GM19238 (cell line): ENCODE measurements around the gene CA9.

Experiments
- DNase-seq: peaks from one replicate; pipeline ENCODE4 v3.0.0; 2011; ENCODE audit warnings: low spot score; ENCODE audit not compliant: insufficient read length

Gene CA9

DNA sequence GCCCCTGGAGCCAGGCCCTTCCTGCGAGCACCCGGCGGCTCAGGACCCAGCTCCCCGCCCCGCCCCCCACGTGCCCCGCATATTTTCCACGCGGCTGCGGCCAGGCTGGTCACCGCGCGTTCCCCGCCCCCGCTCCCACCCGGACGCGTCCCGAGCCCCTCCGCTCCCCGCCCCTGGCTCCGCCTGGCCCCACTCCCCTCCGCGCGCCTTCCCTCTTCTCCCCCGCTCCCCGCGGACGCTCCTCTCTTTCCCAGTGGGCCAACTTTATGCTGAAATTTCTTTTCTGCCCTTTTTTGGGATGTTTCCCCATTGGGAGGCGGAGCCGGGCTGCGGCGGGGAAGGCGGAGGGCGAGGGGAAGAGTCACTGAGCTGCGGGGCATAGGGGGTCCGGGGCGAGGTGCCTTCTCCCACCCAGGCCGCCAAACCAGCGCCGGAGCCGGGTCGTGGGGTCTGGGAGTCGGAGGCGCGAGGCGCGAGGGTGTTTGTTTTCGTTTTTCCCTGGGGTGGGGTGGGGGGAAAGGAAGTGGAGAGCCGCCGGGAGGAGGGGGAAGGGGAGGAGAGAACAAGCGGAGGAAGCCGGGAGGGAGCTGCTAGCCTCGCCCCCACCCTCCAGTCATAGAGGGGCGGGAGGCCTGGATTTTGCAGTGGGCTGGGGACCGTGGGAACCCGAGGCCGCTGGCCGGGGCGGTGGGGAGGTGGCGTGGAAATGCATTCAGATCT lies 17.0 kb downstream of the CA9 start:
- DNase-seq: peak; percentile 47

DNA sequence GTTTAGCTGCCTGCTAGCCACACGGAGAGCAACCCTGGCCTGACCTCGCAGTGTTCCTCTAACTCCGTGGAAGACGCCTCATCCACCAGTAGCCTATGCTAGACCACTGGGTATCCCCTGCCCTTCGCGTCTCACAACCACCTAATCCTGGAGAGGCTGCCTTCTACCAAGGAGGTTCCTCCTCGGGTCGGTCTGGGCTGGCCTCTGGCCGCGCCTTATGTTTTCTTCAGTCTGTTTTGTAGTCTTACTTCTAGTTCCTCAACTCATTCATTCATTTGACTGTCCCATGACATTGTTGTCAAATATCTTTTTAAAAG lies 17.6 kb downstream of the CA9 start:
- DNase-seq: no peak

DNA sequence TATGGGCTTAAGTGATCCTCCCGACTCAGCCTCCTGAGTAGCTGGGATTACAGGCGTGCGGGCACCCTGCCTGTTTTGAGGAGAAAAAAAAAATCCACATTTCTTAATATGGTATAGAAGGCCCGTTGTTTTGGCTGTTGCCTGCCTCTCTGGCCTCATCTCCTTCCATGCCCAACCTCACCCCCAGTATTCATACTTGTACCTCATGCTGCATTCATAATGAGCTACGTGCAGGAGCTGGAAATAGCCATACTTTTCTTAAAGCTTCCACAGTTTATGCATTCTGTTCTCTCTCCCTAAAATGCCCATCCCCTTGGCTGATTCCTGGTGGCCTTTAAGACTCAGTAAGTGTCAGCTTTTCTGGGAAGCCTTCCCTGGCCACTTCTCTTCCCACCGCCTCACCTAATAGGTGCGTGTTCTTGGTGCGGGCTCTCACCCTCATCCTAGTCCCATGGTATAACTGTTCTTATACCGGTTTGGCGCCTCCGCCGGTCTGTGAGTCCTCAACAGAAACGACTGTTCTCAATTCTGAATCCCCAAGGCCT lies 18.1 kb downstream of the CA9 start:
- DNase-seq: no peak

DNA sequence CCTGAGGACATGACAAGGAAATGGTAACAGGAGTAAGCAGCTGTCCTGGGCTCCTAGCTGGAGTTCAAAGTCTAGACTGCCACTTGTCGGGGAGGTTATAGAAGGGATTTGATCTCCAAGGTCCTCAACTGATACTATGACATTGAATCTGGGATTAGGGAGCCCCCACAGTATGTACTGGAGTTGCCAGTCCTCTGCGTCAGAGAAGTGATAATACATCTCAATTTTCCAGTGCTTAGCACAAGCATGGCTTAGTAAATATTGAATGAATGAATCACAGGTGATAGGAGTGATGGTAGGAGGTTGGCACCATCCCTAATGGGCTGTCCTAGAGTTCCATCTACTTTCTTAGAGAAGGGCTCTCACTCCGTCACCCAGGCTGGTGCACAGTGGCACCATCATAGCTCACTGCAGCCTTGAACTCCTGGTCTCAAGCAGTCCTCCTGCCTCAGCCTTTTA lies 22.2 kb downstream of the CA9 start:
- DNase-seq: no peak

DNA sequence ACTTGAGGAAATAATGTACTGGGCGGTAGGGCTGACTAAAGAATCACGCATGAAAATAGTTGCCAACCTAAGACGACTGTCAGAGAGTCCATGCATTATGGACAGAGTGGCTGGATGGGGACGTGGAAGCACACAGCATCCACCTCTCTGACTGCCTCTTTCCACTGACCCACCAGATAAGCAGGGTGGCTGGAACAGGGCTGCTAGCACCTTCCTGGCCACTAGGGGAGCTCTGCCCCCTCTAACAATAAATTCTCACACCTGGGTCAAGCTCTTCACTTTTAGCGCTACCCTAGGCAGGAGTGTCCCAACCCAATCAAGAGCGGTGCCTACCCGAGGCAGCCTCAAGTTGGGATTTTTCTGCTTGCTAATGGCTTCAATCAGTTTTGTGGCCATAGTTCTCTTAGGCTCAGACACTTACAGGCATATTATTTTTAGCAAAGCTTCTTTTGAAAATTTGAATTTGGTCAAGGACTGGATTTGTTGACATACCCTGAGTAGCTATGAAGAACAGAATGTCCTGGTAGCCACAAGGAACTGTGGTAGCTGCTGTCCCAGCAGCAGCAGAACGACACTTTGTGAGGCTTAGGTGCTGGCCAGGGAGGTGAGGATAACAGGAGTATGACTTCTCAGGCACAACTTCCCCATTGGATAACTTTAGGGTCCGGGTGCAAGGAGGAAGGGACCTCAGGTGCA lies 22.9 kb downstream of the CA9 start:
- DNase-seq: peak; percentile 71

DNA sequence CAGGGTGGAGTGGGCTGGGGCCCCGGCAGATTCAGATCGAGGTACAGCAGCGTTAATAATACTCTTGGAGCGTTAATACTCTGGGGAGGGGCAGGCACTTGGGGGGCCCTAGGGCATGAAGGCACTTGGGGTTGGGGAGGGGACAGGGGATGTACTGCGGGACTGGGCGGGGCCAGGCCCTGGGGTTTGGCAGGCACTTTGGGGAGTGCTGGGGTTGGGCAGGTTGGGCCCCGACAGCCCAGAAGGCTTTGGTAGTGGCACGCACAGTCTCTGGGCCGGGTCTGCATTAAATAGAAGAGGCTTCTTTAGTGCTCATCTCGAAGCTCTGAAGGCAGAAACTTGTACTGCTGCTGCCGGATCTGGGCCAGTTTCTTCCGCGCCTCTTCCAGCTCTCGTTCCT lies 23.8 kb downstream of the CA9 start:
- DNase-seq: no peak

DNA sequence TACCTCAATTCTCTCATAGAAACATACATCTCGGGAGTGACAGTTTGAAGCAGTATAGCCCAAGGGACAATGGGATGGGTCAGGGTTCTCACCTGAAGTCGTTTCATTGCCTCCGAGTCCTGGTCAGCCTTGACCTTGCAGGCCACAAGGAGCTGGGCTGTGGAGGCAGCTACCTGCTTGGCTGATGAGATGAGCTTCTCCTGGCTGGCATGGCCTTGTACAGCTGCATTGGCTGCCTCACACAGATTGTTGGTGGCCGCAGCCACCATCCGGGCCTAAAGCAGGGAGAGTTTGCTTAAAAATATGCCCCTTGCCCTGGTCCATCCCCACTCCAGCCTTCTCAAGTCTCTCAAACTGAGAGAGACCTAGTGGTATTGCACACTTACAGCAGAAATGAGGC lies 24.5 kb downstream of the CA9 start:
- DNase-seq: no peak

DNA sequence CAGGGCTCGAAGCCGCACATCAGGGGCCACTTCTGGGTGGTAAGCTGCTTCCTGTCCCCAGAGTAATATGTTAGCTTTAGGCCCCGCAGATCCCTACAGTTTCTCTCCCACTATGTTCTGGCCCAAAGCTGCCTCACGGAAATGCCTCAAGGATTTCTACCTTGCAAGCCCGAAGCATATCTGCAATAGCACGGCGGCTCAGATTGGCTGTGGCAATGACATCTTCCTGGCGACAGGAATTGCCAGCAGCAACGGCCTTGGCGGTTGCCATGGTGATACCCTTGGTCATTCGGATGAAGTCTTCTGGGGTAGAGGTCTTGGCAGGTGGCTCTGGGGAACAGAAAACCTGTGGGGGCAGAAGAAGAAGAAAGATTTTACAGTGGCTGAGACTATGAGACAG lies 26.3 kb downstream of the CA9 start:
- no peak for DNase-seq

DNA sequence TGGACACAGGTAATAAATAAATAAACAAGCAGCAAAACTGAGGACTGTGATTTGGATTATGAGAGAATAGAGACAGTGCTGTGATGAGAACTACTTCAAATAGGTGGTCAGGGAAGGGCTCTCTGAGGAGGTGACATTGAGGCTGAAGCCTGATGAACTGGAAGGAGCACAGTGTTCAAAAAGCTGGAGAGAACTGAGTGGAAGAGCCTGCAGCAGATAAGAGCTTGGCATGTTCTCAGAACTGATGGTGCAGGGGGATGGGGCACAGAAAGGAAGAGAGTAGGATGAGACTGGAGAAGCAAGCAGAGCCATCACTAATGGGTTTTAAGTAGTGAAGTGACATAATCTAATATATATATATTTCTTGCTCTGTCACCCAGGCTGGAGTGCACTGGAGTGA lies 27.2 kb downstream of the CA9 start:
- no peak for DNase-seq

DNA sequence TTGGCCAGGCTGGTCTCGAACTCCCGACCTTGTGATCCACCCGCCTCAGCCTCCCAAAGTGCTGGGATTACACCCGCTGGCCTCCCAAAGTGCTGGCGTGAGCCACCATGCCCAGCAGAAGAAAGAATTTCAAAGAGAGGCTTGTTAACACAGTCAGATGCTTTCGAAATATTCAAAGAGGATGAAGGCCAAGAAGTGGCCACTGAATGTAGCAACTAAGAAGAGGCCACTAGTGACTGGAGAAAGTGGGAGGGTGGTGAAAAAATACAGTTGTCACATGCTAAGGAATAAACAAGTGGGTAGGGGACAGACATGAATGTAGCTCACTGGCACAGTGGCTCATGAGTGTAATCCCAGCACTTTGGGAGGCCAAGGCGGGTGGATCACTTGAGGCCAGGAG lies 29.0 kb downstream of the CA9 start:
- DNase-seq: no peak

DNA sequence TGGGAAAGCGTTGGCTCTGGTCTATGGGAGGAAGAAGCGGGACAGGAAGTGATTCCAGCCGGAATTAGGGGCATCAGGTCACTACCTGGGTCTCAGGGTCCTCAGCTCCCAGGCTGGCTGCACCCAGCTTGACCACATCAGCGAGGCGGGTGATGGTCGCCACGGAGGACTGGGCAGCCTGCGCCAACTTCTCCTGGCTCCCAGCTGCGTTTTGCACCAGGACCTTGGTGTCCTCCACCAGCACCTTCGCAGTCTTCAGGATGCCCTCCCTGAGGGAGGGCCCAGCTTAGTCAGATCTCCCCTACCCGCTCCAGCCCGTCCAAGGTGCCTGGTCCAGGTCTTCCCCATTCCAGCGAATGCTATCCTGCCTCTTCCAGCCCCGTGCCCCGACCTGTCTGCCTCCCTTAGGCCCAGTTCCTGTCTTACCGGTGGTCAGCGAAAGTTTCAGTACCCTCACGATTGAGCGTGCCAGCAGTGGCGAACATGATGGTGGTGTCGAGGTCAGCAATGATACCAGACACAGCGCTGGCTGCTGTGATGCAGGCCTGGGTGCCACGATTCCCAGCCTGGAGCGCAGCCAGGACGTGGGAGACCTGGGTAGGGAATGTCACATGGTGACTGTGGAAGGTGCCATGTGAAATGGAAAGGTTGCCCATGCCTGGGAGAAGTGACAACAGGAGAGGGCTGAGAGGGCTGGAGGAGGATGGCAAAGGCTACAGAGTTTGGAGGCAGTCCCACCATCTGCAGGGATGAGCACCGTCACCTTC lies 30.4 kb downstream of the CA9 start:
- DNase-seq: no peak

DNA sequence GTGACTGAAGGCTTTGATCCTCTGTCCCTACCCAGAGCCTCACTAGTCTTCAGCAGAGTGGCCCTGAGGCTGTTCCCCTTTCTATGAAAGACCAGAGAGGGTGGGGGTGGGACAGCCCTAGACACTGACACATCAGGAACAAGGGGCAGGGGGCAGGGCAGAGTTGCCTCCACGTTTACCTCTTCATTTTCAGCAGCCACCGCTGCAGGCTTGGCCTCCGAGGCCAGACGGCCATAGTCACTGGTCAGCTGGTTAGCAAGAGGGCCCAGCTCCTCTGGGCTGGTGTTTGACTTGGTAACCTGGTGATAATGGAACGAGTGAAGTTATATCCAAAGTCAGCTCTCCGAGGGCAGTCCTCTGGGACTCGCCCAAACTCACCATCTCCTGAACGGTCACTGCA lies 31.6 kb downstream of the CA9 start:
- DNase-seq: no peak

DNA sequence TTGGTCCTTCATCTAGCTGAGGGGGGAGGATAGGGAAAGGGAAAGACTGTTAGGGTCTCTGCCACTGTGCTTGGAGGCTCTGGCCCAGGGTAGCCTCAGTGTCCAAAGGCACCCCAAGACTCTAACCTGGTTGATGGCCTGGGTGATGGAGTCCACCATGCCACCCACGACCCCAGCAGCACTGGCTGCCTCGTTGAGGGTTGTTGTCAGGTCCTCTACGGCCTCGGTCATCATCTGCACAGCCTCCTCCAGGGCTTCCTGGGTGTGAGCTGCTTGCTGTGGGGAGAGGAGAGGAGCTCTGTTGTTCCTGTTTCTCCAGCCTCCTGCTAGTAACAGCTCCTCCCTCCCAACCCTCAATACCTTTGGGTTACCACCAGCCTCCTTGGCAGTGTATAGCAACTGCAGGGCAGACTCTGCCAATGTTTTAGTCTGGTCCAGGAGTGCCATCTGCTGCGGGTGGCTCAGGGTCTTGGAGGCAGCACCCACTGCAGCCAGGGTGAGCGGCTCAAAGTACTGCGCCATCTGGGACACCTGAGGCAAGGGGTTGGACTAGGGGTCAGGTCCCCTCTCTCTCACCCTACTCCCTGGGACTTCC lies 32.2 kb downstream of the CA9 start:
- DNase-seq: no peak

DNA sequence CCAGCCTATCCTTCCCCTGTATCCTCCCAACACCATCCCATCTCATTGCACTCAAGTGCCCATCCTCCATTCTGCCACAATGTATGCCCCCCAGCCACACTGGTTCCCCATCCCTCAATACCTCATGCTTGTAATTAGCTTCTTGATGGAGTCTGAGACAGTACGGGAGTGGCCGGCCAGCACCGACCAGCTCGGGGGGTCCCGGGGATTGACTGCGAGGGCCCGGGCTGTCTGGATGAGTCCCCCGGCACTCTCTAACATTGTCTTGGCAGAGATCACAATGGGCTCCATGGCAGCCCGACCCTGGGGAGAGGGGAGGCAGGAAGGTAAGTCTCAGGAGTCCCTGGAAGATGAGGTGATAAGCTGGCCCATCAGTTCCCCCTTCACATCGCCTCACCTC lies 33.2 kb downstream of the CA9 start:
- no peak for DNase-seq

DNA sequence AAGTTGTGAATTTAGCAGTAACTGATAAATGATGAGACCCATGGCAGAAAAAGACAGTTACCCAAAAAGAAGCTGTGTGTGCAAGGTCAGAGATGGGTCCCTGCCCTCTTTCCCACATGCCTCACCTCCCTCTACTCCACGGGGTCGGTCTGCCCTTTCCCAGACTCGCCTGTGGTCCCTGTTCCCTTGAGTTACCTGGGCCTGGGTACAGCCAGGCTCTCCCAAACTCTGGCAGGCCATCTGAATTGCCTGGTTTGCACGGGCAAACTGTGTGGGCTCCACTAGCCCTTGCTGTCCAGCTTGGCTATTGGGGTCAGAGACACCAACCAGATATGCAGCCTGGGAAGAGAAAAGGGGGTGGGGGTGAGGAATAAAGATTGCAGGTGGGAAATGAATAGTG lies 34.4 kb downstream of the CA9 start:
- DNase-seq: no peak

DNA sequence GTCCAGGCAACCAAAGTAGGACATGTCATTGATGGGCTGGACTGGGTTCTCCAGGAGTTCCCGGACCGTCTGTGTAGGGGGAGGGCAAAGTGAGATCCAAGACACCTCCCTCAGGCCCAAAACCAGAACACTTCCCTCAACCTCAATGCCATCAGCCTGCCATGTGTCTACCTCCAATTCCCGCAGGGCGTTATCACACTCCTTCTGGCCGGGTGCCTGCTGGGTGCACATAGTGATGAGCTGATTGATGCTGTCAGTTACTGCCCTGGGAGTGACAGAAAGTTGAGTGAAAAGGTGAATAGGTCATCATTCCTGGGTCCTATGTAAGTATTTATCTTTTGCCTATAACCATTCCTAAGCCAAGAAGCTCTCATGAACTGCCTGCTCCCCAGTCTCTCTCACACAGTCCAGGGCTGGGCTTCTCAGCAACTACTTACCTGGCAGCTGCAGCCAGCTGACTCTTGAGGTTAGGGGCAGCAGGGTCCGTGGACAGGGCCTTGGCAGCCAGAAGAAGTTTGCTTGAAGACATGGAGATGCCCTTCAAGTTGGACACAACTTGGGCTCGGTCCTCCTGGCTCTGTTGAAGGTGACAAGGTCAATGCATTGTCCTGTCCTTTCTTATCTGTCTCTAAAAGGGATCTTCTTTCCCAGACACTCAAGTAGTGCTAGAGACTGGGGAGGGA lies 37.2 kb downstream of the CA9 start:
- DNase-seq: no peak

DNA sequence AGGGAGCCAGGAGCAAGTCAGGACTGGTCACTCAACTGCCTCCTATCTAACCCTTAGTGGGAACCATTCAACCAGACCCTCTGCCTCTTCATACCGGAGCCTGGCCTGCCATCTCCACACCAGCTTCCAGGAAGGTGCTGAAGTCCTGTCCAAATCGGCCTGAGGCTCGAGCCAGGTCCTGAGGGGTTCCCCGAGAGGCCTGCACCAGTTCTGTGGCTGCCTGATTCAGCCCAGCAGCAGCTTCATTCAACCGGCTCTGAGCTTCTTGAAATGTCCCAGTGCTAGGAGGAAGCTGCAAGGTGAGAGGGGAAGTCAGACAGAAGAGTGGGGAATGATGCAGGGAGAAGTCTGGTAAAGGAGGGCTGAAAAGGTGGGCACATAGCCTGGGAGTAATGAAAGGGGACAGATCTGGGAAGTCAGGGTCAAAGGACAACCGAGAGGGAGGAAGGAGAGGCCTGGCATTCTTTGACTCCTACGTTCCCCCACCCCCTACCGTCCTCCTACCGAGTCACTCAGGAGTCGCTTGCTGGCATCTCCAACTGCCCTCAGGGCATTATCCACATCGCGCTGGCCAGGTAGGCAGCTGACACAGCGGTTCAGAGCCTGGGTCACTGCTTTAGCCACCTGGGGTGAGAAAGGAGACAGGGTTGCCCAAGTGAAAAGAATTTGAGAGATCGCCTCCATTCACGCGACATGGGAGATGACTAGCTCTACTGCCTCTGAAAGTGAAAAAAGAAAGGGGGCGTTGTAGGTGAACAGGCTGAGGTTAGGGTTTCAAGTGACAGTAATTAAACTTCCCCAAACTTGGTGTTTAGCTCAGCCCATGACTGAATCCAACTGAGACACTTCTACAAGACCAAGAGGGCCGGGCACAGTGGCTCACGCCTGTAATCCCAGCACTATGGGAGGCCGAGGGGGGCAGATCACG lies 38.0 kb downstream of the CA9 start:
- DNase-seq: no peak

DNA sequence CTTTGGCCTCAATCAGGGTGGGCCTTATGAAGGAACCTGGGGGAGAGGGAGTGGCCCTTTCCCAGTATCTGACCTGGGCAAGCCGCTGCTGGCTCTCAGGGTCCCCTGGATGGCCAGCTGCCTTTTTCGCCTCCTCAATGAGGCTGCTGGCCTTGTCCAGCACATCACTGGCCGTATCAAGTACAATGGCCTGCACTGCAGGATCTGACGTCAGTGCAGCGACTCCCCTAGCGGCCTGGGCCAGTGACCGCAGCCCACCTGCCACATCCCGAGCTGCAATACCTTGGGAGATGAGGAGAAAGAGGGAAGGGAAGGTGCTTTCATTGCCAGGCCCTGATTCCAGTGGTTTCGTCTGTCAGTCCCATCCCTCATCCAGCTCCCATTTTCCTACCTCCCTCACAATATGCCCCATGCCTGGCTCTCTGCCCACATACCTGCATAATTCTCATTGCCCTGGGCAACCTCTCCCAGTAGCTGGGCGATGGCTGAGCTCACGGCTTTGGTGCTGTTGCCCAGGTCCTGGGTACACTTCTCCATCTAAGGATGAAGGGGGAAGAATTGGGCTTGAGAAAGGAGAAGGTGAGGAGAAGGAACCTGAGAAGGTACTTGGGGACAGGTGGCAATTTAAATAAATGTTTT lies 39.2 kb downstream of the CA9 start:
- no peak for DNase-seq

DNA sequence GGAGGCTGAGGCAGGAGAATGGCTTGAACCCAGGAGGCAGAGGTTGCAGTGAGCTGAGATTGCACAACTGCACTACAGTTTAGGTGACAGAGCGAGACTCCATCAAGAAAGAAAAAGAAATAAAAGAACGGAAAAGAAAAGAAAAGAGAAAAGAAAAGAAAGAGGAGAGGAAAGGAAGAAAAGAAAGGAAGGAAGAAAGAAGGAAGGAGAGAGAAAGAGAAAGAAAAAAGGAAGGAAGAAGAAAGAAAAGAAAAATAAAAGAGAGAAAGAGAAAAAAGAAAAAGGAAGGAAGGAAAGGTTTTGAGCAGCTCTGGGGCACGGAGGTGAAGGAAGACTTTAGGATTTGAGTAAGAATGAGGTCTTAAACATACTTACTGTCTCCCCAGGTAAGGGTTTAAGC lies 39.9 kb downstream of the CA9 start:
- no peak for DNase-seq

DNA sequence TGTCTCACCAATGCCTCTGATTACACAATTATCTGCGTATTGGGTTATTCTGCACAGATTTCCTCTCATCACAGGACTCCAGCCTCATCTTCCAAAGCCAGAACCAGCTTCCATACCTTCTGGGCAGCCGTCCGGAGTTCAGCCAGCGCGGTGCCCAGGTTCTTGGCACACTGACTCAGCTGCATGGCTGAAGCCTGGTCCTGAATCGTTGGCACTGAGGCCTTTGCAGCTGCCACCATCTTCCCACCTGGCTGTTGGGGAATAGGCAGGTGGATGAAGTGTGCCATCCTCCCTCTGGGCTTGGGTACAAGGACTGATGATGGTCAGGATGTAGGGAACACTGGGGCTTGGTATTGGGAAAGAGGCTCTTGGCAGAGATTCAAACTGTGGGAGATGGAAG lies 40.4 kb downstream of the CA9 start:
- DNase-seq: no peak
